ENCODE measurements around the gene DOCK6.

The DOCK6 gene

DNA sequence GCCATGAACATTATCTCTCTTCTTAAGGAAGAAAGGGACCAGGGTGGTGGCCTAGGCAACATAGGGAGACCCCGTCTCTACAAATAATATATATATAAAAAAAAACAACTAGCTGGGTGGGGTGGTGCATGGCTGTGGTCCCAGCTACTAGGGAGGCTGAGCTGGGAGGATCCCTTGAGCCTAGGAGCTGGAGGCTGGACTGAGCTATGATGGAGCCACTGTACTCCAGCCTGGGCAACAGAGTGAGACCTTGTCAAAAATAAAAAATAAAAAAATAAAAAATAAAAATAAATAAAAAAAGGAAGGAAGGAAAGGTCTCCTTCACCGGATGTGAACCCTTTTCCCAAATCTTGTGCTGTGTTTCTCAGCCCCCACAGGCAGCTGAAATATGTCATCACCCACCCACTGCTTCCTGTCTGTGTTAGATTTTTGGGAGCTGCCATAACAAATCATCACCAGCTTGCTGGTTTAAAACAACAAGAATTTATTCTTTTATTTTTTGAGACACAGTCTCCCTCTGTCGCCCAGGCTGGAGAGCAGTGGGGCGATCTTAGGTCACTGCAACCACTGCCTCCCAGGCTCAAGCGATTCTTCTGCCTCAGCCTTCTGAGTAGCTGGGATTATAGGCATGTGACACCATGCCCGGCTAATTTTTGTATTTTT lies 24.1 kb upstream of the DOCK6 start:
- Histone ChIP-seq H3K9me3 (ENCODE audit: severe bottlenecking) (no peaks in the 10 kb centered on the region), H3K27me3 (ENCODE audit: insufficient read depth, poor library complexity, severe bottlenecking) (no peaks in the 10 kb centered on the region), H3K4me3 (ENCODE audit: severe bottlenecking) (no peak overlapping the region), H3K27ac (ENCODE audit: poor library complexity, severe bottlenecking) (no peak overlapping the region), H3K36me3 (ENCODE audit: low read depth) (no peaks in the 10 kb centered on the region), H3K4me1 (ENCODE audit: insufficient read depth, poor library complexity, severe bottlenecking) (no peaks in the 10 kb centered on the region)
- ATAC-seq (ENCODE audit: low read depth) (peak; percentile 21; the same call in 1 of the 3 replicates), DNase-seq (ENCODE audit: low spot score) (no peak)
- TF ChIP-seq, protein P1, sequence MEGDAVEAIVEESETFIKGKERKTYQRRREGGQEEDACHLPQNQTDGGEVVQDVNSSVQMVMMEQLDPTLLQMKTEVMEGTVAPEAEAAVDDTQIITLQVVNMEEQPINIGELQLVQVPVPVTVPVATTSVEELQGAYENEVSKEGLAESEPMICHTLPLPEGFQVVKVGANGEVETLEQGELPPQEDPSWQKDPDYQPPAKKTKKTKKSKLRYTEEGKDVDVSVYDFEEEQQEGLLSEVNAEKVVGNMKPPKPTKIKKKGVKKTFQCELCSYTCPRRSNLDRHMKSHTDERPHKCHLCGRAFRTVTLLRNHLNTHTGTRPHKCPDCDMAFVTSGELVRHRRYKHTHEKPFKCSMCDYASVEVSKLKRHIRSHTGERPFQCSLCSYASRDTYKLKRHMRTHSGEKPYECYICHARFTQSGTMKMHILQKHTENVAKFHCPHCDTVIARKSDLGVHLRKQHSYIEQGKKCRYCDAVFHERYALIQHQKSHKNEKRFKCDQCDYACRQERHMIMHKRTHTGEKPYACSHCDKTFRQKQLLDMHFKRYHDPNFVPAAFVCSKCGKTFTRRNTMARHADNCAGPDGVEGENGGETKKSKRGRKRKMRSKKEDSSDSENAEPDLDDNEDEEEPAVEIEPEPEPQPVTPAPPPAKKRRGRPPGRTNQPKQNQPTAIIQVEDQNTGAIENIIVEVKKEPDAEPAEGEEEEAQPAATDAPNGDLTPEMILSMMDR (IDR thresholded peaks at IDR 0.05; ENCODE audit: poor library complexity, severe bottlenecking) = peak; percentile 22

DNA sequence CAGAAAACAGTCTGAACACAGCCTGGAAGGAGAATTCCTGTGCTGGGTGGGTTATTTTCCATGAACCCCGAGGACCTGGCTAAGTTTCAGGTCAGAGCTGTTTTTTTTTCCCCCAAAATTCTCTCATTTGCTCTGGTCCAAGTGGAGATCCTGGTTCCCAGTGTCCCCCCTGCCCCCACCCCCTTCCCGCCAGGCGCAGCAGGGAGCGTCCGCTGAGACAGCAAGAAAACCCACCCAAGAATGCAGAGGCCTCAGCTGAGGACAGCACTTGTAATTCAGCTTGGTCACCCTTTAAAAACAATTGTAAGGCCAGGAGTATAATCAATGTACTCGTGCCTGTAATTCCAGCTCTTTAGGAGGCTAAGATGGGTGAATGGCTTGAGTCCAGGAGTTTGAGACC lies 22.2 kb upstream of the DOCK6 start:
- Histone ChIP-seq H3K9me3 (ENCODE audit: severe bottlenecking) (no peaks in the 10 kb centered on the region), H3K36me3 (ENCODE audit: low read depth) (no peaks in the 10 kb centered on the region), H3K27ac (ENCODE audit: poor library complexity, severe bottlenecking) (no peak overlapping the region), H3K4me1 (ENCODE audit: insufficient read depth, poor library complexity, severe bottlenecking) (no peaks in the 10 kb centered on the region), H3K27me3 (ENCODE audit: insufficient read depth, poor library complexity, severe bottlenecking) (no peaks in the 10 kb centered on the region), H3K4me3 (ENCODE audit: severe bottlenecking) (no peak overlapping the region)
- no peak for ATAC-seq (ENCODE audit: low read depth)
- TF ChIP-seq, protein P1 (IDR thresholded peaks at IDR 0.05; ENCODE audit: poor library complexity, severe bottlenecking) = no peak
- DNase-seq (ENCODE audit: low spot score) = no peak

DNA sequence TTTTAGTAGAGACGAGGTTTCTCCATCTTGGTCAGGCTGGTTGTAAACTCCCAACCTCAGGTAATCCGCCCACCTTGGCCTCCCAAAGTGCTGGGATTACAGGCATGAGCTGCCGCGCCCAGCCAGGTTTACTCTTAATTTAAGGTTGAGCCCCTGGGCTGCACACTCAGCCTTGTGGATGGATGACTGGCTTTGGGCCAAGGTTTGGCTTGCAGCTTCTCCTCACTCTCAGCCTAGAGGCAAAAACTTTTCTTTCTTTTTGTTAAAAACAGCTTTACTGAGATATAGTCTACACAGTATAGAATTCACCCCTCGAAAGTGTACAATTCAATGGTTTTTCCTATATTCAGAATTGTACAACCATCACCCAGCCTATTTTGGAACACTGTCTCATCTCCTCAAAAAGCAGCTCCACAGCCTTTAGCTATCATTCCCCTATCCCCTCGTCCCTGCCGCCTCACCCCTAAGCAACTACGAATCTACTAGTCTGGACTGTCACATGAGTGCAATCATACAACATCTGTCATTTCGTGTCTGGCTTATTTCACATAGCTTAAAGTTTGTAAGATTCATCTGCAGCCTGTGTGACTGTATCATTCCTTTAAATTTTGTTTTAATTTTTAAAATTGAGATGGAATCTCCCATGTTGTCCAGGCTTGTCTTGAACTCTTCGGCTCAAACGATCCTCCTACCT lies 19.2 kb upstream of the DOCK6 start:
- DNase-seq (ENCODE audit: low spot score) (no peak), ATAC-seq (ENCODE audit: low read depth) (no peak; the same call in 2 of the 3 replicates)
- H3K4me1 ChIP-seq (ENCODE audit: insufficient read depth, poor library complexity, severe bottlenecking) = no peaks in the 10 kb centered on the region
- H3K27me3 ChIP-seq (ENCODE audit: insufficient read depth, poor library complexity, severe bottlenecking) = no peaks in the 10 kb centered on the region
- TF ChIP-seq, protein P1 (IDR thresholded peaks at IDR 0.05; ENCODE audit: poor library complexity, severe bottlenecking) = no peak
- no peak overlapping the region for H3K27ac ChIP-seq (ENCODE audit: poor library complexity, severe bottlenecking)
- H3K36me3 ChIP-seq (ENCODE audit: low read depth) = no peaks in the 10 kb centered on the region
- H3K9me3 ChIP-seq (ENCODE audit: severe bottlenecking) = no peaks in the 10 kb centered on the region
- H3K4me3 ChIP-seq (ENCODE audit: severe bottlenecking) = no peak overlapping the region

DNA sequence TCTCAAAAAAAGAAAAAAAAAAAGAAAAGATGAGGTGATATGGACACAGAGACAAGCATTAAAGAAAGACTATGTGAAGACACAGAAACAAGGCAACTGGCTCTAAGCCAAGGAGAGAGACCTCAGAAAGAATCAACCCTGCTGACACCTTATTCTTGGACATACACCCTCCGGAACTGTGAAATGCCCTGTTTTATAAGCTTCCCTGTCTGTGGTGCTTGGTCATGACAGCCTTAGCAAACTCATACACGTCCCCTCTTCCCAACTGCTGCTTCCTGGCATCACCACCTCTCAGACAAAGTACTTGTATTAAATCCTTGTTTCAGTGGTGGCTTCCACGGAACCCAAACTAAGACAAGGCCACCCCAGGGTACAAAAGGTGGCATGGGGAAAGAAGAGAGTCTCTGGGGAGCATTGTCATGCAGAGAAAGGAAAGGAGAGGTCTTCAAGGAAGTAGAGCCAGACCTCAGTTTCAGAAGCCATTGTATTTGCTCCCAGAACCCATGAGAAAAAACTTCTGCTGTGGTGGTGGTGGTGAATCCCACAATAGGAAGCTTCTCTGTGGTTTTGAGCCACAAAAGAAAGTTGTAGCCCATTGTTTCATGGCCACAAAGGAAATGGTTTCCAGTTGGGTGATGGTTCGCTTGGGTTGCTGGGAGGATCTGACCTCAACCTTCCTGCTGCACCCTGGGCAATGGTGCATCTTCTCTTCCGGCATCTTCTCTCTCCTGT lies 17.3 kb upstream of the DOCK6 start:
- no peaks in the 10 kb centered on the region for H3K4me1 ChIP-seq (ENCODE audit: insufficient read depth, poor library complexity, severe bottlenecking)
- no peak for DNase-seq (ENCODE audit: low spot score)
- H3K9me3 ChIP-seq (ENCODE audit: severe bottlenecking) = no peaks in the 10 kb centered on the region
- ATAC-seq (ENCODE audit: low read depth) = no peak
- no peaks in the 10 kb centered on the region for H3K36me3 ChIP-seq (ENCODE audit: low read depth)
- TF ChIP-seq, protein P1 (IDR thresholded peaks at IDR 0.05; ENCODE audit: poor library complexity, severe bottlenecking) = no peak
- no peak overlapping the region for H3K27ac ChIP-seq (ENCODE audit: poor library complexity, severe bottlenecking)
- H3K27me3 ChIP-seq (ENCODE audit: insufficient read depth, poor library complexity, severe bottlenecking) = no peaks in the 10 kb centered on the region
- no peak overlapping the region for H3K4me3 ChIP-seq (ENCODE audit: severe bottlenecking)

All from RWPE2 (cell line).